GM10266 (cell line): ENCODE results near the gene MUC12.

ENCODE experiments used
- DNase-seq: peaks from one replicate; pipeline ENCODE4 v3.0.0; 2012; ENCODE audit errors: extremely low spot score
- CTCF ChIP-seq: IDR thresholded peaks from 2 replicates; pipeline ENCODE4 v1.5.1; 2012; ENCODE audit warnings: mild to moderate bottlenecking, low read depth; ENCODE audit not compliant: control insufficient read depth, insufficient read depth; ENCODE audit errors: missing control alignments

The MUC12 gene

GRCh38 chr7:101066833-101067177, 97.4 kb downstream of the MUC12 start:
- TF ChIP-seq CTCF = no peak
- no peak for DNase-seq

DNA sequence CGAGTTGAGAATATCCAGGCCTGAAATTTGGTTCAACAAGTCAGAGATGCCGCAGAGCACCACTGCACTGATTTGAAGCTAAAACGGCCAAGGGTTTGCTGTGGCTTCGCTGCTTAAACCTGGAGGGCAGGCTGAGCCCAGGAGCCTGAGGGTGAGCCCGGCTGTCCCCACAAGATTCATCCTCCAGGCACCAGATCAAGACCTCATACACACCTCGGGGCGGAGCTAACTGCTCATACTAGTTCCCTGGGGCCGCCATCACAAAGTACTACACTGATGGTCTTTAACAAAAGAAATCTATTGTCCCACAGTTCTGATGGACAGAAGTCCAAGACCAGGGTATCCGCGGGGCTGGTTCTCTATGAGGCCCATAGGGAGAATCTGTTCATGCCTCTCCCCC, 99.0 kb downstream of the MUC12 start:
- no peak for DNase-seq
- no peak for TF ChIP-seq CTCF
